Activated naive CD8-positive, alpha-beta T cell treated with anti-CD3 and anti-CD28 coated beads for 36 hours (primary cell): ENCODE data around the gene YIPF3. TPM values are rescaled to one million over a fixed set of nuclear protein-coding genes. Genes with fewer than 3 reads are reported as not detected.

Experiments
- DNase-seq: peaks from one replicate; pipeline ENCODE4 v3.0.0; 2021
- H3K27ac Mint-ChIP-seq: one replicate; pipeline ENCODE4 v1.8.0; 2022; ENCODE audit warnings: mild to moderate bottlenecking, moderate library complexity, mixed read lengths
- H3K27me3 Mint-ChIP-seq: one replicate; pipeline ENCODE4 v1.8.0; 2022; ENCODE audit warnings: mild to moderate bottlenecking, mixed read lengths
- H3K36me3 Mint-ChIP-seq: one replicate; pipeline ENCODE4 v1.8.0; 2021; ENCODE audit warnings: mild to moderate bottlenecking, mixed read lengths
- H3K4me1 Mint-ChIP-seq: one replicate; pipeline ENCODE4 v1.8.0; 2021; ENCODE audit warnings: mixed read lengths
- H3K4me3 Mint-ChIP-seq: one replicate; pipeline ENCODE4 v1.8.0; 2022; ENCODE audit warnings: mild to moderate bottlenecking, moderate library complexity, mixed read lengths
- H3K9me3 Mint-ChIP-seq: one replicate; pipeline ENCODE4 v1.8.0; 2022; ENCODE audit warnings: mixed read lengths
- total RNA-seq, 2 experiments: library from RNA; stranded (reverse); gene quantifications; one replicate each; pipeline ENCODE4 v1.2.3, GENCODE V29; 2021

The YIPF3 gene
- total RNA-seq, 2 experiments from 2014 or later, result 38.1 to 38.2 TPM

DNA sequence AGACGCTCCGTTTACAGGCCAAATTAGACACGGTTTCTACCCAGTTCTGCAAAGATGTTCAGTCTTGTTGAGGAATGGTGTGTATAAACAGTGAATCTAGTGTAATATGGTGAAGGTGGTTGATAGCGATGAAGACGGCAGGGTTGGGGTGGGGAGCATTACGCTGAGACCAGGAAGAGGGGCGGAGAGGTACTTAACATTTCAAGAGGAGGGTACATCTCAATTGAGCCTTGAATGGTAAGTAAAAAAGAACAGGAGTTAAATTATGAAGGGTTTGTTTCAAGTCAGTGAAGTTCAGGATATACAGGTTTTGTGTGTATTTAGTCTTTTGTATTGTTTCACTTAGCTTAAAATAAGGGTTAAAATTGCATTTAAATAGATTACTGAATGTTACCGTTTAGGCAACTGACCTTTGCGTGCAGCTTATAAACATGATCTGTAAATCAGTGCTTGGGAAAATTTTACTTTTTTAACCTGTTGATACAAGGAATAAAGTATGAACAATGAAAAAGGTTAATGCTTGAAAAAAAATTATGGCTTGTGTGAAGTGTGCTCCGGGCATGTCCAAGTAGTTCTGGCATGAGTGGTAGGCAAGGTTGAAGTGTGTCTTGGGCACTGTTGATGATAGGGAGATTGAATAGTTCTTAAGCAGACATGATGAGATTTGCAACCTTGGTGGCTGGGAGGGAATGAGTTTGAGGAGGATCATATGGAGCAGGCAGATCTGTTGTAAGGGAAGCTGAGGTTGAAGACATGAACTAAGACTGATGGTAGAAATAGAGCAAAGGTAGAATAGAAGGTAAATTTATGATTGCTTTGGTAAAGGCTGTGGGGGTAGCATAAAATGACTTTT lies 1.0 kb upstream of the YIPF3 start:
- H3K27me3 Mint-ChIP-seq, result no peaks in the 10 kb centered on the region
- no peak overlapping the region for H3K27ac Mint-ChIP-seq
- H3K36me3 Mint-ChIP-seq, result peaks cover 13% of the 10 kb centered on the region
- H3K4me1 Mint-ChIP-seq, result peaks cover 26% of the 10 kb centered on the region
- H3K9me3 Mint-ChIP-seq, result no peaks in the 10 kb centered on the region
- DNase-seq, result no peak
- H3K4me3 Mint-ChIP-seq, result no peak overlapping the region

DNA sequence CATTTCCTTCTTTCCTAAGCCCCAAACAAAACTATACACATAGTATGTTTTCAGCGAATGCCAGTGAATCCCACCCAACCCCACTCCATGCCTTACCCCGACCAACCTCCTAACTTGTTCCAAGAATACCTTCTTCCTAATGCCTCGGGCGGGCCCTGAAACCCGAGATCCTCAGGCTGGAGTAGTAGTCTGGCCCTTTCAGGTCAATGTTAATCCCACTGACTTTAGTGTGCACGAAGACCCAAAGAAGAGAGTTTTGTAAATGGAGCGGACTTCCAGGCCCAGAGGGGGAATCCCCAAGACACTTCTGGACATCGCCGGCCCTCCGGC lies 394 bp downstream of the YIPF3 start:
- no peak overlapping the region for H3K27ac Mint-ChIP-seq
- peaks cover 13% of the 10 kb centered on the region for H3K36me3 Mint-ChIP-seq
- no peak overlapping the region for H3K4me3 Mint-ChIP-seq
- H3K9me3 Mint-ChIP-seq, result no peaks in the 10 kb centered on the region
- H3K27me3 Mint-ChIP-seq, result no peaks in the 10 kb centered on the region
- no peak for DNase-seq
- H3K4me1 Mint-ChIP-seq, result peaks cover 26% of the 10 kb centered on the region

DNA sequence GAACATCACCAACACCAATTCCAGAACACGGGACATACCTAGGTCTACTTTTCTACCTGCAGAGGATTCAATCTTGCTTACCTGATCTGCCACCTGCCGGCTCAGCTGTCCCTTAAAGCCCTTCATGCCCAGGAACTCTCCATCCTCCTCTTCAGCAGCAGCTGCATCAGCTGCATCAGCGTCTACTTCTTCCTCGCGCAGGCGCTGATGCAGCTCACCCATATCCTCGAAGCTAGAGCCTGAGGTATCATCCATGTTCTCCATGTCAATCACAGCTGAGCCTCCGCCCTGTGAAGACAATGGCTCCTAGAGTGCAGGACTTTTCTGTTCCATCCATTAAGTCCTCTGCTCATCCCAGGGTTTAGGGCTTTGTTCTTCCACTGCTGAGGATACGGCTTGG lies 918 bp downstream of the YIPF3 start:
- H3K4me1 Mint-ChIP-seq, result peaks cover 26% of the 10 kb centered on the region
- H3K4me3 Mint-ChIP-seq, result no peak overlapping the region
- H3K9me3 Mint-ChIP-seq, result no peaks in the 10 kb centered on the region
- no peaks in the 10 kb centered on the region for H3K27me3 Mint-ChIP-seq
- H3K27ac Mint-ChIP-seq, result no peak overlapping the region
- no peak for DNase-seq
- H3K36me3 Mint-ChIP-seq, result peaks cover 10% of the 10 kb centered on the region

DNA sequence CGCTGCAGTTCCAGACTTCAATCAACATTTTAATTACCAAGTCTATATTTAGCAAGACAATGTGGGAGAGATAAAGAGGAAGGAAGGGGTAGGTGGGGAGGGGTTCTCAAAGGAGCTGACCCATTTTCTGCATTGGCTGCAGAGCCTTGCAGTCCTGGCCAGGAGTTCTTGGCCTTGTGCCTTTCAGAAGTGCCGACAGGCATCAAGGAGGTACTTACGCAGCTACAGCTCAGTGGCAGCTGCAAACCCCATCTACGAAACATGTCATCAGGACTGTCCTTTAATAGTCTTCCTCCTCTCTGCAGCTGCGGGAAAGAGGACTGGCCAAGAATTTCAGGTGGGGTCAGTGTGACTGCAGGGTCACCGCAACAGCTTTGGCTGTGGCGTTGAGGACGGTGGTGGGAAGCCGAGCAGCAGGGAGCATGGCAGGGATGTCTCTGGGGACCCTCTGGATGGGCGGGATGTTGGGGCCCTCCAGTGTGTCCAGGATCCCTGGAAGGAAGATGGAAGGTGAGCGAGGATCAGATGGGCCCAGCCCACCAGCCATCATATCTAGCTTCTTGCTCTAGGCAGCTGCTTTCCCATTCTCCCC lies 4.8 kb downstream of the YIPF3 start:
- no peak overlapping the region for H3K4me3 Mint-ChIP-seq
- H3K4me1 Mint-ChIP-seq, result peaks cover 22% of the 10 kb centered on the region
- H3K9me3 Mint-ChIP-seq, result no peaks in the 10 kb centered on the region
- H3K36me3 Mint-ChIP-seq, result peaks cover 10% of the 10 kb centered on the region
- DNase-seq, result no peak
- H3K27ac Mint-ChIP-seq, result no peak overlapping the region
- peaks cover 21% of the 10 kb centered on the region for H3K27me3 Mint-ChIP-seq

DNA sequence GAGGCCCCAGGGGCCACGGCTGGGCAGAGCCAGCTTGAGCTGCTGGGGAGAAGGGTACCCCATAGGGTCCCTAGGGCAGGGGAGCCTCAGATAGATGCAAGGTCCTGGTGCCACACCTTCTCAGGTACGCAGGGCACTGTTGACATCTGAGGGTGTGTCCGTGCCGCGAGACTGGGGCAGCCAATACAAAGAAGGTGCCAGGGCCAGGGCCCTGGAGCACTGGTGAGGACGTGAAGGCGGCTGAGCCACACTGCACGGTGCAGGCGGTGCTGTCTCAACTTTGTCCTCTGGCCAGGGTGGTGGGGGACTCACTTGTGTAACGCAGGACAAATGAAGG lies 5.9 kb downstream of the YIPF3 start:
- peak overlapping the region; percentile 62 for H3K4me3 Mint-ChIP-seq
- H3K27me3 Mint-ChIP-seq, result peaks cover 21% of the 10 kb centered on the region
- DNase-seq, result no peak
- no peak overlapping the region for H3K27ac Mint-ChIP-seq
- H3K4me1 Mint-ChIP-seq, result peaks cover 18% of the 10 kb centered on the region
- no peaks in the 10 kb centered on the region for H3K9me3 Mint-ChIP-seq
- H3K36me3 Mint-ChIP-seq, result peaks cover 13% of the 10 kb centered on the region

- peaks cover 21% of the 10 kb centered on the region for H3K27me3 Mint-ChIP-seq
Observed at GRCh38 chr6:43509984-43510826, 6.5 kb downstream of the YIPF3 start, which contains the start of gene LRRC73. LRRC73 (minus strand) TSS chr6:43510346; CDS start chr6:43509785, 561 bp downstream.

GRCh38 chr6:43509142-43509983 lies 7.4 kb downstream of the YIPF3 start:
- DNase-seq, result no peak
- Mint-ChIP-seq H3K27ac (no peak overlapping the region), H3K9me3 (no peaks in the 10 kb centered on the region), H3K36me3 (peaks cover 9% of the 10 kb centered on the region), H3K4me3 (peak overlapping the region; percentile 69), H3K4me1 (peaks cover 8% of the 10 kb centered on the region), H3K27me3 (peaks cover 21% of the 10 kb centered on the region)

More at GRCh38 chr6:43509984-43510826, 6.5 kb downstream of the YIPF3 start, which contains the start of gene LRRC73:
- peak within 1 kb of the TSS; percentile 69 for H3K4me3 Mint-ChIP-seq
- no peak within 1 kb of the TSS for H3K27ac Mint-ChIP-seq
- no peaks in the 10 kb centered on the region for H3K9me3 Mint-ChIP-seq
- peak; percentile 86 for DNase-seq
- H3K4me1 Mint-ChIP-seq, result peaks cover 15% of the 10 kb centered on the region
- H3K36me3 Mint-ChIP-seq, result peaks cover 12% of the 10 kb centered on the region

- Mint-ChIP-seq H3K27me3 (peaks cover 21% of the 10 kb centered on the region), H3K36me3 (peaks cover 8% of the 10 kb centered on the region), H3K4me3 (peak overlapping the region; percentile 60), H3K4me1 (peaks cover 5% of the 10 kb centered on the region), H3K27ac (no peak overlapping the region), H3K9me3 (no peaks in the 10 kb centered on the region)
- no peak for DNase-seq
Observed at GRCh38 chr6:43508481-43509141, 8.1 kb downstream of the YIPF3 start.

- H3K27me3 Mint-ChIP-seq, result peaks cover 21% of the 10 kb centered on the region
- no peaks in the 10 kb centered on the region for H3K9me3 Mint-ChIP-seq
- DNase-seq, result peak; percentile 76
- H3K4me3 Mint-ChIP-seq, result no peak overlapping the region
- peaks cover 3% of the 10 kb centered on the region for H3K4me1 Mint-ChIP-seq
- H3K36me3 Mint-ChIP-seq, result peaks cover 5% of the 10 kb centered on the region
- no peak overlapping the region for H3K27ac Mint-ChIP-seq
Observed at GRCh38 chr6:43506667-43507471, 9.9 kb downstream of the YIPF3 start.

DNA sequence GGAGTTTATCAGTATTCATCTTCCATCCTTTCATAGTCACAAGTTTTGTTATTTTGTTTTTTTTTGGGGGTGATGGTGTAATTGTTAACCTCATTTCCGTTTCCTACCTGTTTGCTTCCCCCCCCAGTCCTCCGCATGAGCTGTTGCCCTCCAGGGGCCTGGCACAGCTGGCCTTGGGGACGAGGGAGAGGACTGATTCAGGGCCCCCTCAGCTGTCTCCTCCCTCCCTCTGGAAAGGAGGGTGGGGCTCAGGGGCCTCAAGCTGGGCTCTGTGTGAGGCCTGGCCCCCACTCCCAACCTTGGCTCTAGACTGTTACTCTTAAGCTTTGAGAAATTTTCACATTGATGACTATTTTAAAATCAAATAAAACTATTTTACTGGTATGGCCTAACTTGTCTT lies 10.6 kb downstream of the YIPF3 start:
- no peak for DNase-seq
- Mint-ChIP-seq H3K4me1 (peaks cover 3% of the 10 kb centered on the region), H3K27ac (no peak overlapping the region), H3K36me3 (peaks cover 5% of the 10 kb centered on the region), H3K27me3 (peaks cover 21% of the 10 kb centered on the region), H3K4me3 (no peak overlapping the region), H3K9me3 (no peaks in the 10 kb centered on the region)

DNA sequence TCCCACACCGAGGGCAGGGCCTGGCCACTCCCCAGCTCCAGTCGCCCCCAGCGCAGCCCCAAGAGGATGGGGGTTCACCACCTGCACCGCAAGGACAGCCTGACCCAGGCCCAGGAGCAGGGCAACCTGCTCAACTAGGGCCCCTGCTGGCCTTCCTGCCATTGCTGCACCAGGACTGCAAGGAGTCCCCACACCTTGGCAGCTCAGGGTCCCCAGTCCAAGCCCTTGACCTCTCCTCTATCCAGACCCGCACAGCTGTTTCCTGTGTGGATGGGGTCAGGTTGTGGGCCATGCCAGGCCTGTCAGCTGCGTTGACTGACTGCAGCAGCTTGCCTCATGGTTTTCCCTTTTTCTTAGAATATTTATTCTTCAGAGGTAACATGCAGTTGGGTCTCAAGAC lies 11.0 kb downstream of the YIPF3 start:
- no peak overlapping the region for H3K4me3 Mint-ChIP-seq
- peaks cover 21% of the 10 kb centered on the region for H3K27me3 Mint-ChIP-seq
- H3K36me3 Mint-ChIP-seq, result peaks cover 3% of the 10 kb centered on the region
- peaks cover 3% of the 10 kb centered on the region for H3K4me1 Mint-ChIP-seq
- H3K27ac Mint-ChIP-seq, result no peak overlapping the region
- no peak for DNase-seq
- no peaks in the 10 kb centered on the region for H3K9me3 Mint-ChIP-seq

- H3K4me1 Mint-ChIP-seq, result peaks cover 3% of the 10 kb centered on the region
- DNase-seq, result no peak
- H3K36me3 Mint-ChIP-seq, result peaks cover 3% of the 10 kb centered on the region
- H3K27me3 Mint-ChIP-seq, result peaks cover 21% of the 10 kb centered on the region
- no peak overlapping the region for H3K4me3 Mint-ChIP-seq
- peak overlapping the region; percentile 11 for H3K27ac Mint-ChIP-seq
- no peaks in the 10 kb centered on the region for H3K9me3 Mint-ChIP-seq
Observed at GRCh38 chr6:43504756-43505593, 11.8 kb downstream of the YIPF3 start.

DNA sequence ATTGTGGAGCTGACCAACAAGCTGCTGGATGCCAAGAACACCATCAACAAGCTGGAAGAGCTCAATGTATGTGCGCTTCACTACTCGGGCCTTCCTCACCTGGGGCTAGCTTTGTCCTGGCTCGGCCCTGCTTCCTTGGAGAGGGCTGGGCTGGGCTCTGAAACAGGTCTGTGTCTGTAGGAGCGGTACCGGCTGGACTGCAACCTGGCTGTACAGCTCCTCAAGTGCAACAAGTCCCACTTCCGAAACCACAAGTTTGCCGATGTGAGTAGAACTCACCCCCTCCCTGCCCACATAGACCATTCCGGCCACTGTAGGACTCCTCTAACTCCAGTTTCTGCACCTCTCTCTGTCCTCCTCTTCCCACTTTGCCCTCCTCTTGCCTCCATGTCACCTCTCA lies 13.3 kb downstream of the YIPF3 start:
- Mint-ChIP-seq H3K9me3 (no peaks in the 10 kb centered on the region), H3K4me1 (no peaks in the 10 kb centered on the region), H3K27me3 (peaks cover 11% of the 10 kb centered on the region), H3K27ac (peak overlapping the region; percentile 44), H3K4me3 (no peak overlapping the region), H3K36me3 (peaks cover 3% of the 10 kb centered on the region)
- no peak for DNase-seq
